Left lobe of liver (tissue), 2 donors: ENCODE measurements around the gene SGMS1. TPM values are rescaled to one million over a fixed set of nuclear protein-coding genes. Genes with fewer than 3 reads are reported as not detected.
"Not testable (repeated sequence)": the region's sequence is repeated elsewhere in the genome, so short reads cannot be mapped to it uniquely, and the experiment has no call there.

Source experiments
- ATAC-seq: fragments of 200-7000 bp; cut with Tn5 transposase; one replicate; pipeline ENCODE4 v1.9.1; 2020; ENCODE audit warnings: mild to moderate bottlenecking, moderate library complexity
- DNase-seq: peaks from one replicate; pipeline ENCODE4 v3.0.0-alpha.2; 2020; ENCODE audit warnings: low spot score
- total RNA-seq: library from RNA; stranded (reverse); gene quantifications from one replicate; pipeline ENCODE4 v1.2.1, GENCODE V29; 2021
- donor health status: DM: no; HTN: no; CAD: no; lungs with moderate emphysema.
- donor health status: DM: no; HTN: yes; CAD: no.

The SGMS1 gene
- total RNA-seq, 1 donor from 2014 or later = 17.4 TPM

GRCh38 chr10:50477287-50478203 is 146.2 kb downstream of the SGMS1 start:
- DNase-seq = no peak
- ATAC-seq = peak; percentile 76

GRCh38 chr10:50473756-50474155 is 150.0 kb downstream of the SGMS1 start:
- no peak for ATAC-seq
- no peak for DNase-seq

- ATAC-seq (no peak), DNase-seq (no peak)
Observed at GRCh38 chr10:50472914-50473313, 150.8 kb downstream of the SGMS1 start.

GRCh38 chr10:50471583-50471975 is 152.2 kb downstream of the SGMS1 start:
- DNase-seq (no peak), ATAC-seq (no peak)

- DNase-seq (no peak), ATAC-seq (no peak)
Observed at GRCh38 chr10:50470798-50471582, 152.8 kb downstream of the SGMS1 start.

GRCh38 chr10:50470345-50470744 is 153.4 kb downstream of the SGMS1 start:
- DNase-seq (no peak), ATAC-seq (peak; percentile 55)

- no peak for DNase-seq
- peak; percentile 86 for ATAC-seq
Observed at GRCh38 chr10:50469778-50470193, 154.0 kb downstream of the SGMS1 start.

GRCh38 chr10:50469288-50469687 is 154.5 kb downstream of the SGMS1 start:
- ATAC-seq = no peak
- DNase-seq = no peak

GRCh38 chr10:50467209-50467608 is 156.5 kb downstream of the SGMS1 start:
- ATAC-seq = no peak
- no peak for DNase-seq

GRCh38 chr10:50464004-50464409 is 159.7 kb downstream of the SGMS1 start:
- DNase-seq = no peak
- ATAC-seq = peak; percentile 49

- ATAC-seq (no peak), DNase-seq (no peak)
Observed at GRCh38 chr10:50461834-50462233, 161.9 kb downstream of the SGMS1 start.

GRCh38 chr10:50461123-50461522 is 162.6 kb downstream of the SGMS1 start:
- no peak for ATAC-seq
- no peak for DNase-seq

- ATAC-seq = no peak
- no peak for DNase-seq
Observed at GRCh38 chr10:50456719-50457118, 167.0 kb downstream of the SGMS1 start.

- no peak for ATAC-seq
Observed at GRCh38 chr10:50453940-50454339, 169.8 kb downstream of the SGMS1 start.

GRCh38 chr10:50452603-50453002 is 171.2 kb downstream of the SGMS1 start:
- DNase-seq (no peak), ATAC-seq (no peak)

More at GRCh38 chr10:50453940-50454339, 169.8 kb downstream of the SGMS1 start:
- DNase-seq = no peak

- DNase-seq = no peak
- no peak for ATAC-seq
Observed at GRCh38 chr10:50447691-50448090, 176.1 kb downstream of the SGMS1 start.

GRCh38 chr10:50445777-50446176 is 178.0 kb downstream of the SGMS1 start:
- not testable (repeated sequence) for DNase-seq, ATAC-seq

GRCh38 chr10:50440489-50440888 is 183.3 kb downstream of the SGMS1 start:
- DNase-seq (no peak), ATAC-seq (no peak)

- no peak for ATAC-seq
Observed at GRCh38 chr10:50439806-50440205, 183.9 kb downstream of the SGMS1 start.

GRCh38 chr10:50439187-50439586 is 184.6 kb downstream of the SGMS1 start:
- DNase-seq = no peak
- ATAC-seq = no peak

More at GRCh38 chr10:50439806-50440205, 183.9 kb downstream of the SGMS1 start:
- DNase-seq = no peak

- ATAC-seq (no peak), DNase-seq (no peak)
Observed at GRCh38 chr10:50438049-50438936, 185.5 kb downstream of the SGMS1 start.
